ENCODE data around the gene COMP.
A peak's percentile ranks its signal among the peaks of the same experiment; 100 is the strongest.

COMP gene

DNA sequence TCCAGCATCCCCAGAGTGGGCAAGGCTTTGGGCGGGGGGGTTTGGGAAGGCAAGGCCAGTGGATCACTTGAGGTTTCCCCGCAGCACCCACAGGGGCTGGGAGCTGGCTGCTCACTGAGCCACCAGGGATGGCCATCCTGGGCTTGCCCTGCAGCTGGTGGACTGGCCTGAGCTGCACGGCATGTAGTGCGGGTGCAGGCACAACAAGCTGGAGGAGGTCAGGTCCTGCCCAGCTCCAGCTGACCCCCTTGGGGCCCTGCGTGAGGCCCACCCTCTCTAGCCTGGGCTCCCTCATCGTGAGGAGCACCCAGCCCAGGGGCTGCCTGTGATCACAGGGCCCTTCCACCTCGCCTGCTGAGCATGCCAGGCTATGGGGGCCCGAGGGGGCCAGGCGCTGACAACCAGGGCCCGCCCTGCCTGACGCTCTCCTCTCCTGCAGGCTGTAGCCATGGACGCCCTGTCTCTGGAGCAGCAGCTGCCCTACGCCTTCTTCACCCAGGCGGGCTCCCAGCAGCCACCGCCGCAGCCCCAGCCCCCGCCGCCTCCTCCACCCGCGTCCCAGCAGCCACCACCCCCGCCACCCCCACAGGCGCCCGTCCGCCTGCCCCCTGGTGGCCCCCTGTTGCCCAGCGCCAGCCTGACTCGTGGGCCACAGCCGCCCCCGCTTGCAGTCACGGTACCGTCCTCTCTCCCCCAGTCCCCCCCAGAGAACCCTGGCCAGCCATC lies 22.9 kb downstream of the COMP start:
- ATAC-seq = no peak
- TF ChIP-seq CSRNP3 (CRISPR knock-in tag; IDR thresholded peaks at IDR 0.05) (no peak), RARB (CRISPR knock-in tag; IDR thresholded peaks at IDR 0.05) (no peak), ARNTL (CRISPR knock-in tag; IDR thresholded peaks at IDR 0.05; ENCODE audit: borderline replicate concordance, low read depth) (no peak), POU6F1 (CRISPR knock-in tag; IDR thresholded peaks at IDR 0.05; ENCODE audit: borderline replicate concordance, low read depth) (no peak), SNAI2 (CRISPR knock-in tag; IDR thresholded peaks at IDR 0.05) (no peak), ZNF8 (CRISPR knock-in tag; IDR thresholded peaks at IDR 0.05) (no peak)

DNA sequence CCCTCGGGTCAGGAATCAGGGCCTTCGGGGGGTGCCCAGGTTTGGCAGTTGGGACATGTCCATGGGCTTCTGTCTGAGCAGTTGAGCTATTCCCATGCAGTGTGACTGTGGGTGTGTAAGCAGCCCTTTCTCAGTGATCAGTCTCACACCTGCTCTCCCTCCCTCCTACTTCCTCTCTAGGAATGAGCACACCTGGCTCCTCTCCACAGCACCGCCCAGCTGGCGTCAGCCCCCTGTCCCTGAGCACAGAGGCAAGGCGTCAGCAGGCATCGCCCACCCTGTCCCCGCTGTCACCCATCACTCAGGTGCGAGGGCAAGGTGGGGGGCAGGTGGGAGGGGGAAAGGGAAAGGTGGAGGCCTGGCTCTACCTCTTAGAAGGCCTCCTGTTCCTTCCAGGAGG lies 25.9 kb downstream of the COMP start:
- ATAC-seq = no peak
- no peak for TF ChIP-seq BACH2 (CRISPR knock-in tag; IDR thresholded peaks at IDR 0.05; ENCODE audit: borderline replicate concordance)

DNA sequence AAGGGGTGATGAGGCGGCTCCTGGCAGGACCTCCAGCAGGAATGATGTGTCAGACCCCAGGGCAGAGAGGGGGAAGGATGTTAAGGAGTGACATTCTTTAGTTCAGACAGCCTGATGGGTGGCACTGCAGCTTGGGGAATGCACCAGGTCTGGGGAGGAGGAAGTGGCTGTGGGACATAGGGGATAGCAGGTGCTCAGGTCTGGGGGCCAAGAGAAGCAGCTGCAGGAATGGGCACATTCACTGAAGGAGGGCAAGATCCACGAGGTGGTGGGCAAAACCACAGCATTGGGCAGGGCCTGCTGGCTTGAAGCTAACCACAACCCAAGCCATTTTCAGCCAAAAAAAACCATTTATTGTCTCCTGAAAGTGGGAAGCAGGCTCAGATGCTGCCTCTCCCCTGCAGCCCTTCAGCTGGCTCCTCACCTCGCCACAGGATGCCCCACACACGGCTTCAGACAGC lies 26.5 kb downstream of the COMP start:
- no peak for ATAC-seq
- TF ChIP-seq ESRRG (CRISPR knock-in tag; IDR thresholded peaks at IDR 0.05) = no peak
- no peak for TF ChIP-seq ZC3H10 (CRISPR knock-in tag; IDR thresholded peaks at IDR 0.05)
- TF ChIP-seq CSRNP3 (CRISPR knock-in tag; IDR thresholded peaks at IDR 0.05) = no peak
- no peak for TF ChIP-seq ARNTL (CRISPR knock-in tag; IDR thresholded peaks at IDR 0.05; ENCODE audit: borderline replicate concordance, low read depth)
- TF ChIP-seq, protein P1, sequence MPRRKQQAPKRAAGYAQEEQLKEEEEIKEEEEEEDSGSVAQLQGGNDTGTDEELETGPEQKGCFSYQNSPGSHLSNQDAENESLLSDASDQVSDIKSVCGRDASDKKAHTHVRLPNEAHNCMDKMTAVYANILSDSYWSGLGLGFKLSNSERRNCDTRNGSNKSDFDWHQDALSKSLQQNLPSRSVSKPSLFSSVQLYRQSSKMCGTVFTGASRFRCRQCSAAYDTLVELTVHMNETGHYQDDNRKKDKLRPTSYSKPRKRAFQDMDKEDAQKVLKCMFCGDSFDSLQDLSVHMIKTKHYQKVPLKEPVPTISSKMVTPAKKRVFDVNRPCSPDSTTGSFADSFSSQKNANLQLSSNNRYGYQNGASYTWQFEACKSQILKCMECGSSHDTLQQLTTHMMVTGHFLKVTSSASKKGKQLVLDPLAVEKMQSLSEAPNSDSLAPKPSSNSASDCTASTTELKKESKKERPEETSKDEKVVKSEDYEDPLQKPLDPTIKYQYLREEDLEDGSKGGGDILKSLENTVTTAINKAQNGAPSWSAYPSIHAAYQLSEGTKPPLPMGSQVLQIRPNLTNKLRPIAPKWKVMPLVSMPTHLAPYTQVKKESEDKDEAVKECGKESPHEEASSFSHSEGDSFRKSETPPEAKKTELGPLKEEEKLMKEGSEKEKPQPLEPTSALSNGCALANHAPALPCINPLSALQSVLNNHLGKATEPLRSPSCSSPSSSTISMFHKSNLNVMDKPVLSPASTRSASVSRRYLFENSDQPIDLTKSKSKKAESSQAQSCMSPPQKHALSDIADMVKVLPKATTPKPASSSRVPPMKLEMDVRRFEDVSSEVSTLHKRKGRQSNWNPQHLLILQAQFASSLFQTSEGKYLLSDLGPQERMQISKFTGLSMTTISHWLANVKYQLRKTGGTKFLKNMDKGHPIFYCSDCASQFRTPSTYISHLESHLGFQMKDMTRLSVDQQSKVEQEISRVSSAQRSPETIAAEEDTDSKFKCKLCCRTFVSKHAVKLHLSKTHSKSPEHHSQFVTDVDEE (CRISPR knock-in tag; IDR thresholded peaks at IDR 0.05) = no peak

GRCh38 chr19:18763674-18764590 lies 27.2 kb downstream of the COMP start:
- peak; percentile 73 for ATAC-seq
- TF ChIP-seq CSRNP3 (CRISPR knock-in tag; IDR thresholded peaks at IDR 0.05) (no peak), ZNF70 (CRISPR knock-in tag; IDR thresholded peaks at IDR 0.05) (peak; percentile 98), ZFP3 (CRISPR knock-in tag; IDR thresholded peaks at IDR 0.05) (no peak), CSDC2 (CRISPR knock-in tag; IDR thresholded peaks at IDR 0.05) (no peak), TOX (CRISPR knock-in tag; IDR thresholded peaks at IDR 0.05; ENCODE audit: borderline replicate concordance) (no peak), SNAI2 (CRISPR knock-in tag; IDR thresholded peaks at IDR 0.05) (no peak), ZC3H10 (CRISPR knock-in tag; IDR thresholded peaks at IDR 0.05) (no peak), ZNF8 (CRISPR knock-in tag; IDR thresholded peaks at IDR 0.05) (0 out of 2 replicates have a peak, but pooled peaks have one; percentile 37), ZFP30 (CRISPR knock-in tag; IDR thresholded peaks at IDR 0.05) (no peak), OSR1 (CRISPR knock-in tag; IDR thresholded peaks at IDR 0.05) (no peak), TCF4 (CRISPR knock-in tag; IDR thresholded peaks at IDR 0.05; ENCODE audit: borderline replicate concordance) (0 out of 2 replicates have a peak, but pooled peaks have one; percentile 53)

All from SK-N-SH treated with all-trans-retinoic acid at 6 μM for 48 hours (cell line).